GM12872 (cell line): Measurements from ENCODE around the gene TMEM213.

Experiments used
- CTCF ChIP-seq: IDR thresholded peaks from 3 replicates; pipeline ENCODE4 v1.5.1; 2011; ENCODE audit warnings: low read depth, mild to moderate bottlenecking, low read length, moderate library complexity; ENCODE audit not compliant: insufficient read depth

Gene TMEM213

GRCh38 chr7:138797715-138798320, at the start of gene TMEM213, which contains the start of gene ATP6V0A4:
TMEM213 (plus strand) TSS chr7:138797994; CDS start chr7:138798105, 111 bp downstream.
ATP6V0A4 (minus strand) TSS chr7:138798196; CDS start chr7:138771247, 26,949 bp downstream.
- no peak for TF ChIP-seq CTCF

- no peak for TF ChIP-seq CTCF
Measured at GRCh38 chr7:138748666-138749065, 49.1 kb upstream of the TMEM213 start.

- no peak for TF ChIP-seq CTCF
Measured at GRCh38 chr7:138749960-138750359, 47.8 kb upstream of the TMEM213 start.

GRCh38 chr7:138750473-138750872, 47.3 kb upstream of the TMEM213 start:
- TF ChIP-seq CTCF, result no peak

GRCh38 chr7:138750901-138751464, 46.8 kb upstream of the TMEM213 start:
- no peak for TF ChIP-seq CTCF

- no peak for TF ChIP-seq CTCF
Measured at GRCh38 chr7:138752518-138753149, 45.2 kb upstream of the TMEM213 start.

- no peak for TF ChIP-seq CTCF
Measured at GRCh38 chr7:138753150-138753518, 44.7 kb upstream of the TMEM213 start.
